LNCaP clone FGC (cell line): ENCODE measurements around the gene TWIST2.

ENCODE experiments used
- DNase-seq: peaks from one replicate; pipeline ENCODE4 v3.0.0-alpha.2; 2011; ENCODE audit warnings: low read depth
- H3K4me3 ChIP-seq: 2 replicates; pipeline ENCODE4 v1.5.1; 2011; ENCODE audit warnings: mild to moderate bottlenecking, low read depth, low read length, control low read depth
- TF ChIP-seq, protein P1 (sequence below): IDR thresholded peaks from 2 replicates; pipeline ENCODE4 v1.5.1; 2012; ENCODE audit warnings: mild to moderate bottlenecking; ENCODE audit not compliant: control insufficient read depth, insufficient read depth; ENCODE audit errors: extremely low read depth

The TWIST2 gene

DNA sequence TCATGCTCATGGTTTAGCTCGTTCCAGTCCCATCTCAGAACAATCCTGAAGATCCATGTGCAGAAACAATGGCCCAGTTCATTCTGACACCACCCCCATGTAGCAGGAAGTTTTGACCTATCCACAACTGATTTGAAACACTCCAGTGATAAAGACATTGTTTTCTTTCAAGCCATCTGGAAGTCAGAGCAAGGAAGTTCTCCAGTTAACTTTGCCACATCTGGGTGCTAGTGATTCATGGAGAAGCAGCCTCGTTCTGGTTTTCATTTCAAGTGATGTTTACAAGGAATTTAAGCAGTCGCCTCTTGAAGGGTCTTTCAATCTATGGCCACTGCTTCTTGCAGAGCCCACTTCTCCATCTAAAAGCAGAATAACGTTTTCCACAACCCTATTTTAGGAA lies 36.6 kb upstream of the TWIST2 start:
- no peak for DNase-seq
- no peak overlapping the region for H3K4me3 ChIP-seq
- TF ChIP-seq, protein P1, sequence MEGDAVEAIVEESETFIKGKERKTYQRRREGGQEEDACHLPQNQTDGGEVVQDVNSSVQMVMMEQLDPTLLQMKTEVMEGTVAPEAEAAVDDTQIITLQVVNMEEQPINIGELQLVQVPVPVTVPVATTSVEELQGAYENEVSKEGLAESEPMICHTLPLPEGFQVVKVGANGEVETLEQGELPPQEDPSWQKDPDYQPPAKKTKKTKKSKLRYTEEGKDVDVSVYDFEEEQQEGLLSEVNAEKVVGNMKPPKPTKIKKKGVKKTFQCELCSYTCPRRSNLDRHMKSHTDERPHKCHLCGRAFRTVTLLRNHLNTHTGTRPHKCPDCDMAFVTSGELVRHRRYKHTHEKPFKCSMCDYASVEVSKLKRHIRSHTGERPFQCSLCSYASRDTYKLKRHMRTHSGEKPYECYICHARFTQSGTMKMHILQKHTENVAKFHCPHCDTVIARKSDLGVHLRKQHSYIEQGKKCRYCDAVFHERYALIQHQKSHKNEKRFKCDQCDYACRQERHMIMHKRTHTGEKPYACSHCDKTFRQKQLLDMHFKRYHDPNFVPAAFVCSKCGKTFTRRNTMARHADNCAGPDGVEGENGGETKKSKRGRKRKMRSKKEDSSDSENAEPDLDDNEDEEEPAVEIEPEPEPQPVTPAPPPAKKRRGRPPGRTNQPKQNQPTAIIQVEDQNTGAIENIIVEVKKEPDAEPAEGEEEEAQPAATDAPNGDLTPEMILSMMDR, result no peak

DNA sequence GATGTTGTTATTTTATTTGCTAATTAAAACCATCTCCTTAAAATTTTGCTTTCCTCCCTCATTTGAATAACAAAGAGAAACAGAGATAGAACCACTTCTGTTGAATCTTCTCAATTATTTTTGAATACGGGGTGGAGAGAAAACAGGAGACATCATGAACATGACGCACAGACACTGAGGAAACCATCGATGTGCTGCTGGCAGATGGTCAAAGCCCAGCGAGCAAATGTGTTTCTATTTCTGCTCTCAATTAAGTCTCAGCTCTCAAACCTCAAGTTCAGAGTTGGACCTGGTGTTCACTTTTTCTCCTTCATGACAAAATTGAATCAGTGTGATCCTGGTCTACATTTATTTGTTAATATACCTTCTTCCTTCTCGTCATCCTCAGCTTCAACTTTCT lies 36.1 kb upstream of the TWIST2 start:
- no peak for DNase-seq
- H3K4me3 ChIP-seq, result no peak overlapping the region
- TF ChIP-seq, protein P1, result no peak

DNA sequence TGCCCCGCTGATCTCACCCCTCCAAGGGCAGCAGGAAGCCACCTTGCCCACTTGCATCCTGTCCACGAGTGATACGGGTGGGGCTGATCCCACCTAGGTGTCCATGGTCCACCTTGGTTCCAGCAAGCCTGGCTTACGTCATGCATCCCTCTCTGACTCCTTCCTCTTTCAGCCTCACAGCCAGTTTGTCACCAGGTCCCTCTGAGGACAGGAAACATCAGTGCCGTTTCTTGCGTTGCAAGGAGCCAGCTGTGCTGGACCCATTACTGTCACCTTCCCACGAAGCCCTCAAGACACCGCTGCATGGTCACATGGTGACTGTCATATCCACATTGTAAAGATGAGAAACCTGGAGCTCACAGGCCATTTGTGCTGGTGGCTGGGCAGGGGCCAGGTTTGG lies 34.8 kb upstream of the TWIST2 start:
- H3K4me3 ChIP-seq, result no peak overlapping the region
- no peak for DNase-seq
- TF ChIP-seq, protein P1, result no peak

DNA sequence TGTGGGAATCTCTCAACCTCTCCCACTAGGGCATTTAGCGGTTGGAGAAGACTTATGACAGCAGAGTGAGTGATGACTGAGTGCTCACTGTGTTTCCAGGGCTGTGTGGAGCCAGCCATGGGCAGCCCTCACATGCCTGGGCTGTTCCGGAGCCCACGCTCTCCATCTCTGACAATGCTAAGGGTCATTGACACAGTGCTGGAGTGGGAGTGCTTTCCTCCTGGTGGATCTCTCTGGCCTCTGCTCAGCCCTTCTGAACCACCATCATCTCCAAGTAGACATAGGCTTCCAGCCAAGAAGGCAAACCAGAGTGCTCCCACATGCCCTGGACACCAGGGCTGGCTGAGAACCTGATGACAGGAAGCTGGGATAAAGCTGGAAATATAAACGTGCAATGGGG lies 33.1 kb upstream of the TWIST2 start:
- TF ChIP-seq, protein P1, result no peak
- DNase-seq, result no peak
- no peak overlapping the region for H3K4me3 ChIP-seq

DNA sequence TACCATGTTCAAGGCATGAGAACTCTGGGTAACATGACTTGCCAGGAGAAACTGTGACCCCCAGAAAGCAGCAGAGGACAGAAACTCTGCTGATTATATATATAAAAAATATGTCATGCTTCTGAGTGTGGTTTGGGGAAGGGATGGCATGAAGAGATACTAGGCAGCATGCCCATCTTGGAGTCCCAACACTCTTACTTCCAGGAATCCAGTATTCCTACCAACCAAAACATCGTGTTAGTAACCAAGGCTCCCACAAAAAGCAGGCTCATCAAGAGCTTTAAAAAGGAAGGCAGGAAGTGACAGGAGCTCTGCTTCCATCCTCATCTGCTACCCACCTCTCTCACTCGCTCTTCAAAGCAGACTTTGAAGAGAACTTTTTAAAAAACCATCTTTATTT lies 31.6 kb upstream of the TWIST2 start:
- DNase-seq, result no peak
- no peak overlapping the region for H3K4me3 ChIP-seq
- TF ChIP-seq, protein P1, result no peak

DNA sequence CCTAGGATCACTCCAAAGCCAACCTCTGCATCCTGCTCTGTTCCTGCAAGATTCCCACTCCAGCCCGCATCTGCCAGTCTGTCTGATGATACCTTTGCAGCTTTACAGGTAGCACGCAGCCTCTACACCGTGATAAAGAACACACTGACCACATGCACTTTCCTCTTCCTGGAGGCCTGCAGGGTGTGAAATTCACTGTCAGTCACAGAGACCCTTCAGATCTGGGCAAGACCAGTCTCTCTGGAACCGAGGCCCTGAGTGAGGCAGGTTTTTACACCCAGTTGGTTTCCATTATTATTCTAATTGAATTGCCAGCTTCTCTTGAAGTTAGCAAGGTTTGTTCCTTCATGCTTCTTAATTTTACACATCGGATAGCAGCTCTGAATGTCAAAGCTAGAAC lies 30.5 kb upstream of the TWIST2 start:
- TF ChIP-seq, protein P1, result no peak
- no peak for DNase-seq
- no peak overlapping the region for H3K4me3 ChIP-seq

DNA sequence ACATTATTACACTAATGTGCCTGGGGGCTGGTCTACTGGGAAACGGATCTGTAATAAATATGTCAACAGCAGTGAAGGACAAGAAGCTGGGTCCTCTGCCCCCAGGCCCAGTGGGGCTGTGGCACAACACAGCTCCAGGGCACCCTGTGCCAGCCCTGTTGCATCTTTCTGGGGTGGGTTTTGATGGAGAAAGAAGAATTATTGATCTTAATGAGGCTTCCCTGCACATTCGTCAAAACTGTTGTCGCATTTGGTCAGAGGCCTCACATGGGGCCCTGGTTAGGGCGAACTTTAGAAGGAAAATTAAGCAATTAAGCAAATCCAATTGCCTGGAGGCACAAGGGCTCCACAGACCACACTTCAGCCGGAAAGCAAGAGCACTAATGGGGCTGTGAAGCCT lies 30.0 kb upstream of the TWIST2 start:
- TF ChIP-seq, protein P1, result no peak
- H3K4me3 ChIP-seq, result no peak overlapping the region
- DNase-seq, result no peak
